SIG-M5 treated with dmso at 0.1 percent for 504 hours (cell line): Measurements from ENCODE around the gene FLYWCH1.
A peak's percentile ranks its signal among the peaks of the same experiment; 100 is the strongest.

Source experiments
- DNase-seq: peaks from one replicate; lab custom pipeline; 2025; ENCODE audit not compliant: unreplicated experiment; lab: John Stamatoyannopoulos, UW

Gene FLYWCH1

DNA sequence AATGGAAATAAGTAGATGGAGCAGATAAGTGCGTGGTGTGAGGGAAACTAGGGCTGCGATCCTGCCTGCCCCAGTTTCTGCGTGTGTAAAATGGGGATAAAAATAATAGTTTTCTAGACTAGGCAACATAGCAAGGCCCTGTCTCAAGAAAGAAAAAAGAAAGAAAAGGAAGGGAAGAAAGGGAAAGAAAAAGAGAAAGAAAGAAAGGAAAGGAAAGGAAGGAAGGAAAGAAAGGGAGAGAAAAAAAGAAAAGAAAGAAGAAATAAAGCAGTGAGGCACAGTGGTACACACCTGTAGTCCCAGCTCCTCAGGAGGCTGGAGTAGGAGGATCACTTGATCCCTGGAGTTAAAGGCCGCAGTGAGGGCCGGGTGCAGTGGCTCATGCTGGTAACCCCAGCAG is 70.7 kb downstream of the FLYWCH1 start:
- no peak for DNase-seq

DNA sequence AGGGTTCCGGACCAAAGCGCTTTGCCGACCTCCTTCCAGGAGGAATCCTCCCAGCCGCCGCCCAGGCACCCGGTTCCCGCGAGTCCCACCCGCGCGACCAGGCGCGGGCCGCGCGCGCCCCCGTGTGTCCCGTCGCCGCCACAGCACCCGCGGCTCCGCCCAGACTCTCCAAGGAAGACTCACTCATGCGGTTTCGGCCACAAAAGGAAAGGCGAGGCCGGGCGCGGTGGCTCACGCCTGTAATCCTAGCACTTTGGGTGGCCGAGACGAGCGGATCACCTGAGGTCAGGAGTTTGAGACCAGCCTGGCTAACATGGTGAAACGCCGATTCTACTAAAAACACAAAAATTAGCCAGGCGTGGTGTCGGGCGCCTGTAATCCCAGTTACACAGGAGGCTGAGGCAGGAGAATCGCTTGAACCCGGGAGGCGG is 72.0 kb downstream of the FLYWCH1 start:
- peak; percentile 67 for DNase-seq

DNA sequence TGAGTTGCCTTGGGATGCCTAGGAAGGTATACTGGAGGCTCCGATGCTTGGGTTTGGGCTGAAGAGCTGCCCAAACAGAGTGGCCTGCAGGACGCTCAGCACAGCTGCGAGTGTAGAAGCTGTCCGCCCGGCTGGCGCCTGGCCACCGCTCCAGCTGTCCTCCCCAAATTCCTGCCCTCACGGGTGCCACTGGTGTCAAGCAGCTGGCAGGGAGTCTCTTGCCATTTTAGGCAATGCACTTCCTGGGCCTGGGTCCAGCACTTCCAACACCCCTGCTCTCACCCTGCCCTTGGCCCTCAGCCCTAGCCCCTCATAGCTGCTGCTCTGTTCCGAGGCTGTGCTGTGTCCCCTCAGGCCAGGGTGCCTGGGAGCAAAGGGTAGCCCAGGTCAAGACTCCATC is 73.7 kb downstream of the FLYWCH1 start:
- DNase-seq, result no peak

DNA sequence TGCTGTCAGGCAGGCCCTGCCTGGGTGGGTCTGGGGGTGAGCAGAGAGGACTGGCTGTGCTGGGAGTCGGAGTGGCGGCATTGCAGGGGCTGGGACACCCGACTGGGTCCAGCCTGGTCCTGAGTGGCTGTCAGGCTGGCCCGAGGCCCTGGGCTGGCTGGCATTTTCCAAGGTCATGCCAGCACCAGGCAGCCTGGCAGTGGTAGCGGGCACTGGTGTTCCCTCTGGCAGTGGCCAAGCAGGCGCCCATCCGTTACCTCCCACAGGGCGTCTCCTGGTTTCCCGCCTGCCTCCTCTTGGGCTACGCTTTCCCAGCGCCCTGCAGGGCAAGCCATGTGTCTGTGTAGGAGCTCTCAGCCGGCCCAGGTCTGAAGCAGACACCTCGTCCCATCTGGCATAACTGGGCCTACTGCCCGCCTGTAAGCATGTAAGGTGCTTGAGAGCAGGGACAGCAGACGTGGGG is 74.2 kb downstream of the FLYWCH1 start:
- no peak for DNase-seq

DNA sequence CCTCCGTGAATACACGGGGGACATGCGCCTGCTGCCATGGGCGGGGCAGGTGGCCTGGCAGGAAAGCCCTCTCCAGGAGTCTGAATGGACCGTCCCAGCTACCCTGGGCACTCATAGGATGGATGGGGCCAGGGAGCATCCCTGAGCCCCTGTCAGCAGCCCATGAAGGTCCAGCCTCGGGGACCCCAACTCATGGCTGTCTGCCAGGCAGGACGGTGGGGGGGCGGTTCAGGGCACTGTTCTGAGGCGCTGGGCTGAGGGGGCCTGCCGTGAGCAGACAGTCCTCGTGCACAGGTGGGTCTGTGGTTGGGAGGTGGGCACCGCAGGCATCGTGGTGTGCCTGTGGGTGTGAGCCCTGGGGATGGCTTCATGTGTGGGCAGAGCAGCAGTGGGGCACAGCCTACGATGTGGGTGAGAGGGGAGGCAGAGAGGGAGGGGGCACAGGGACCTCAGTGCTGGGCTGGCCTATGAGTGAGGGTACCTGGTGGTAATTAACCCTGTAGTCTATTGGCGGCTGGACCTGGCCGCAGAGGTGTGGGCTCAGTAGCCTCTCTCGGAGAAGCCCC is 75.0 kb downstream of the FLYWCH1 start:
- DNase-seq, result no peak

DNA sequence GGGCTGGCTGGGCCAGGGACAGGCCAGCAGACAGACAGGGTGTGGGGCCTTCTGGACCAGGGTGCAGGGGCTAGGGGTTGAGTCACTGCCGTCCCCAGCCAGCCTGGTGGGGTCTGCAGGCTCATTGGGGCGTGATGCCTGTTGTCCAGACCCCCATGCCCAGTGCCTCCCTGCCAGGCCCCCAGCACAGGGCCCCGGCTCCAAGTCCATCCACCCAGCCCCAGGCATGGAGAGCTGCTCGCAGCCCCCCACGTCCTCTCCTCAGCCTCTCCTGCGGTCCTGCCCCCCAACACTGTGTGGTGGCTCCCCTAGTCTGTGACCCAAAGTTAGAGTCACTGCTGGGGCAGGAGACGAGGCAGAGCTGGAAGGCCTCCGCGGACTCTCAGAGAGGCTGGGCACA is 75.6 kb downstream of the FLYWCH1 start:
- DNase-seq, result no peak

DNA sequence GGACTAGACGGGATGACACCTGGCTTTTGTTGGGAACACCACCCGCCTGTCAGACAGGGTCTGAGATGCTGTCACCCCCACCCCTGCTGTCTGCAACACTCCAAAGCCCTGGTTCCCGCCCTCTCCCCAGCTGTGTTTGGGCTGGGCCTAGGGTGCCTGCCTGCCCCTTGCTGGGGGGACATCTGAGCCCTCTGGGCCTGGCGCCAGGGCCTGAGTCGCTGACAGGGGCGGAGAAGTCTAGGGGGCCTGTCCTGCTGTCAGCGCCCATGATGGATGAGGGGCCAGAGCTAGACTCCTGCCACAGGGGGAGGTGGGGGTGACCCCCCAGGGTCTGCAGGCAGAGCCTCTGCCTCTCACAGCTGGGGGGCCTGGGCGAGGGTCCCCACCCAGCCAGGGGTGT is 76.1 kb downstream of the FLYWCH1 start:
- no peak for DNase-seq

DNA sequence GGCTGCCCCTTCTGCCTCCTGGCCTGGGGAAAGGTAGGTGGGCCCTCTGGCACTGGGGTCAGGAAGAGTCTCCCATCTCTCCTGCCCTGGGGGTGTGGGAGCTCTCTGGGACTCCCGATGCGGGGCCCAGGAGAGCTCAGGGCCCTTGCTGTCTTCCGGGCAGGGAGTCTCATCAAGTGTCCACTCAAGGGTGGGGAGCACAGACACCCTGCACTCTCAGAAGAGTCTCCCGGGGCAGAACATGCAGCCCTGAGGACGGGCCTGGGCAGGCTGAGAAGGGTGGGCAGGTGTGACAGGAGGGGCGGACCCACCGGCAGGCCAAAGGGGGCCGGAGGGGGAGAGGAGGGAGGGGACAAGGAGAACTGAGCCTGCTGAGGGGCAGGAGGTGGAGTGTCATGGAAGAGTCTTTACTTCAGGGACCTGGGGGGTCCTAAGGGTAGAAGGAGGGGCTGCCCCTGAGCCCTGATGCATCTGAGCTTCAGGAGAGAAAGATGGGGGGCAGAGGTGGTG is 76.9 kb downstream of the FLYWCH1 start:
- no peak for DNase-seq

DNA sequence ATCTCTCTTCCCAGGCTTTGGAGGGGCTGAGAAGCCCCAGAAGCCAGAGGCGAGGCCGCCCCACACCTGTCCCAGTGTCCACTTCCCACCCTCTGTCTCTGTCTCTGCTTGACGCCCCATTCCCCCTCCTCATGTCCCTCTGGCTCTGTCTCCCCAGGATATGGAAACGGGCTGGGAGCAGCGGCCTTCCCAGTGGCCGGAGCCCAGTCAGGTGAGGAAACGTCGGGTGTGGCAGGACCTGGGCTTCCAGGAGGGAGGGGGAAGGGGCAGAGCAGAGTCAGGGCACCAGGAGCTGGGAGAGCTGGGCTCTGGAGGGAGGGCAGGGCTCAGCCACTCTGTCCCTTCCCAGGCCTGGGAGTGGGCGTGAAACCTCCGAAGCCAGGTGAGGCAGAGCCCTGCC is 79.2 kb downstream of the FLYWCH1 start:
- DNase-seq, result no peak

DNA sequence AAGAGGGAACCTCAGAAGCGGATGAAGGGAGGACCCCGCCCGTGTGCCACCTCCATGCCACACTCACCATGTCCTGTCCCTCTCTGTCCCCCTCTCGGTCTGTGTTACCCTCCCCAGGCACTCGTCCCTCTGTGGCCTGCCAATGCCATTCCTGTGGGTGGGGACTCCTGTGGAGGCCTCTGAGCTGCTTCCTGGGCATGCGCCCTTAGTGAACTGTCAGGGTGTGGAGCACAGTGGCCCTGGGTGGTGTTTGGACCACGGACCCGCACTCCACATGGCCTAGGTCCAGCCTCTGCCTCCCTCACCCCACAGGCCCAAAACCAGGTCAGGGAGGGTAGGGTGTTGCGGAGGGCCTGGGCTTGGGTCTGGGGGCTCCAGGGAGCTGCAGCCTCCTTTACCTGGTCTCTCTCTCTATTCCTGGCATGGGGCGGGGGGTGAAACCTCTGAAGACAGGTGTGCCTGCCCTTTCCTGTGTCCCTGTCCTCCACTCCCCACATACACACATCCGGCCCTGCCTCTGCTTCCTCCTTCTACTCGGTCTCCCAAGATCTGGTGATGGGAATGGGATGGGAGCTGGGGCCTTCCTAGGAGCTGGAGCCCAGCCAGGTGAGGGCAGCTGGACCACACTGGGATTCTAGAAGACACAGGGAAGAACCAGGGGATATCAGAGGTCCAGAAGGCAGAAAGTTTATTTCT is 80.0 kb downstream of the FLYWCH1 start:
- DNase-seq, result no peak

DNA sequence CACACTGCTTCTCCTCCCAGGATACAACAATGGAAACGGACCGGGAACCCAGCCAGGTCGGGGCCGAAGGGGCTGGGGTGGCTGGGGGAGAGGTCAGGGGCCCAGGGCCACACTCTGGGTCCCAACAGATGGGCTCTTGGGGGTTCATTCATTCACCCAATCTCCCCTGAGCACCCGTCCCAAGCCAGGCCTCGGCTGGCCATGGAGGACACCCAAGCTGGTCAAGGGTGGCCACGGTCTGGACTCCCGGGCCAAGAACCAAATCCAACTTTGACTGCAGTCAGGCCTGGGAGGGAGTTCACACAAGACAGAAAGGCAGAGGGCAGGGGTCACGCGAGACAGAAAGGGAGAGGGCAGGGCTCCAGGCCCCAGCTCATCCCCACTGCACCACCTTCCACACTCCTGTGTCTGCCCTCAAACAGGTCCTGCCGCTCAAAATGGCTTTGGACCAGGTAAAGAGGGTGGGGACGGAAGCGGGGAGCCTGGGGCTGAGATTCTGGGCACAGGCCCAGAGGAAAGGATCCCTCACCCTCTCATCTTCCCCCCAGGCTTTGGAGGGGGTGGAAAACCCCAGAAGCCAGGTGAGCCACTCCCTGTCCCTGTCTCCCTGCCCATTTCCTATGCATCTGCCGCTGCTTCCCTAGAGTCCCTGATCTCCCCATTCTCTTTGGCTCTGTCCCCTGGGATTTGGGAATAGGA is 80.8 kb downstream of the FLYWCH1 start:
- no peak for DNase-seq

DNA sequence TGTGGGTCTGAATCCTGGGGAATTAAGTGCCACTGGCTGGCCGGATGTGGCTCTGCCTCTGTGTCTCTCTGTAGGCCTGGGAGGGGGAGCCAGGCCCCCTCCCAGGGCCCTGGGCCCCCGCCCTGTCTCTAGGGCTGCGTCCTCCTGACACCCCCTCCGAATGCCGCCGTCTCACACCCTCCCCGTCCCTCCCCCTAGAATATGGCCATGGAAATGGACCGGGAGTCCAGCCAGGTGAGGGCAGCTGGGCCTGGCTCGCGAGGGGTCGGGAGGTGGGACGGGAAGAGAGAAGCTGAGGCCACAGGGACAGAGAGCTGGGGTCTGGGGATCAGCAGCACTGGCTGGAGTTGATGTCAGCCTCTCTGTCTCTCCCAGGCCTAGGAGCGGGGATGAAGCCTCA is 84.6 kb downstream of the FLYWCH1 start:
- no peak for DNase-seq

DNA sequence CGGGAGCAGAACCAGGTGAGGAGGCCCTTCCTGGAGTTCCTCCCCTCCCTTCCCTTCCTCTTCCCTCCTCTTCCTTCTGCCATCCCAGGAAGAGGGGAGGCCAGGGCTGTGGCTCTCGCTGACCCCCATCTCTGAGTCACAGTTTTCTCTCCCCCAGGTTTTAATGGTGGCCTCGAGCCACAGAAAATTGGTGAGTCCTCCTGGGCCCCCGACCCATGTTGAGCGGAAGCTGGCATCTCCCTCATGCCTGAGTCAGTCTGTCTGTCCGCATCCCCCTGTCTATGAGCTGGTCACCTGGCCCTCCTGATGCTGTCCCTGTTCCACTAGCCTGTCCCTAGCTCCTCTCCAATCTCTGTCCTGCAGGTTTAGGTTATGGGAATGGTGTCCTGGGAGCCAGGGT is 88.2 kb downstream of the FLYWCH1 start:
- DNase-seq, result no peak

DNA sequence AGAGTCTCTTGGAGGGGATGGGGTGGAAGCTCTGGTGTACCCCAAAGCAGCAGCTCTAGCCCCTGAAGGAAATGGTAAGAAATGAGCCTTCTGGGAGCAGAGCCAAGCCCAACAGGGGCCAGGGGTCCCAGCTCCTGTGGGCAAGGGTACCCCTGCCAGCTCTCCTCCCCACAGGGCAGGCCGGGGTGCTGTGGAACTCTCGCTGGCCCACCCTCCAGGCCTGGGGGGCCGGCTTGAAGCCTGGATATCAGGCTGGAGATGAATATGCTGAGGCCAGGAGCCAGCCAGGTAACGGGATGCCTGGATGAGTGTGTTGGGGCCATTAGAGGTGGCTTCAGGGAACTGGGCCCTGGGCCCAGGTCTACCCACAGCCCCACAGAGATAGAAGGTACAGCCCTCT is 88.8 kb downstream of the FLYWCH1 start:
- no peak for DNase-seq
